Anterior cingulate cortex (tissue), 58 donors: ENCODE results near the gene GORAB.

ENCODE experiments used
- DNase-seq, 58 donors: peaks; one replicate each; lab custom pipeline; 2025; lab: John Stamatoyannopoulos, UW

GORAB gene

DNA sequence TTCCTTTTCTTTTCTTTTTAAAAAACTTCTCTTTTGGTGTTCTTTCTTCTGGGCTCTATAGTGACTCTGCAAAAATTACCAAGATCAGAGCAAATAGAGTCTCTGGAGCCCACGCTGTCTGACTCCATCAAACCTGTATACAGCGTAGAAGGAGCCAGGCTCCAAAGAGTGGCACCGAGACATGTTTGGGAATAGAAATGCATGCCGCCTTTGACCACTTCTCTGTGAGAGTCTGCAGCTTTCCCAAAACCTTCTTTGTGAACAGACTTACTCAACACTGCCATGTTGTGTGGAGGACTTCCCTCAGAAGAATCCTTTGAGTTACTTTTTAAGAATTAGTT, 55.3 kb downstream of the GORAB start:
- DNase-seq = peak in 8 of 58 donors; percentile 1 to 49 (median 18)

DNA sequence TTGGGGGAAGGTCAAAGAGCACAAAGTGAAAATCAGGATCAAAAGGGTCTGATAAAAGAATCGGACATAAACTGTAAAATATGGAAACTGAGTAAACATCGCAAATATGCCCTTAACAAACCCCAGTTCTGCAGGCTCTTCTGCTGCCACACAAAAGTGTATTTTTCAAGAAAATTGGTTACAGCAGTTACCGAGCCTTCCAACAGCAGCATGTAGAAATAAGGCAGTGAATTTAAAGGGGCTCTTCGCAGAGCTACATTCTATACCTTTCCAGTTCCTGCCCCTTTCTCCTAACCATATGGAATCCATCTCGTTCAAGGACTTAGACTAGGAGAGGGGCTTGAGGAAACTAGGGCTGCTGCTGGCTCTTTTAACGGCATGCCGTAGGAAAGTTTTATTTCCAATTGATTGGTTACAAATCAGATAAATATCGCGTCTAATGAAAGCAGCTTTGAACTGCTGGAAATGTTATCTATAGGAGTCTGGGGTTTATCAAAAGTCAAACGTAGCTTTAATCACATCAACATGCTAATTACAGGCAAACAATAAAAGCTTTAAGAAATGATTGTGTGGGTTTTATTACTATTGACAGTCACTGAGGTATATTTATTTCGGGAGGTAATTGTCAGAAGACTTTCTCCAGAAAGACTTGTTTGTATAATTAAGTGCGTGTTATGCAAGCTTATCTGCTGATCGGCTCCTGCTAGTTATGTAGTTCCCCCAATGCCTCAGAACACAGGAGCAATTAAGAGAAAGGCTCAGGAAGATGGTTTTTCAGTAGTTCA, 59.1 kb downstream of the GORAB start:
- no peak for DNase-seq

DNA sequence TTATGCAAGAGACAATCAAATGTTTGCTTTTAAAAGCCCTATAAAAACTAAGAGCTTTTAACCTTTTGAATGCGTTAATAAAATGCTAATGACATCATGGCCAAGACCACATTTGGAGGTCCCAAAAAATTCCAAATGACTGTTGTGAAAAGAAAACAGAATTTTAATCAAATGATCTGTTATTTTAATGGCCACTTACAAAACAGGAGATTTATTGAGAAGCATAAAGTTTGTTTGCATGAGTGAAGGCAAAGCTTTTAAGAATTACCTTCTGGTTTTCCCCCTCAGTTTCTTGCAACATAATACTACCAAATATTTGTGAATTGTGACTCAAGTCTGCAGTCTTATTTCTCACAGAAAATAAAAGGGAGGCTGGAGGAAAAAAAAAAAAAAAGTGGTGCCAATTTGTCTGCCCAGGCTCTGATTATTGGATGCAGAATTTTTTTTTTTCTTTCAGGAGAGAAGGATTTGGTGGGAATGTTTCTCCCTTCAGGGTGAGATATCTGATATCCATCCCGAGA, 60.7 kb downstream of the GORAB start:
- no peak for DNase-seq

DNA sequence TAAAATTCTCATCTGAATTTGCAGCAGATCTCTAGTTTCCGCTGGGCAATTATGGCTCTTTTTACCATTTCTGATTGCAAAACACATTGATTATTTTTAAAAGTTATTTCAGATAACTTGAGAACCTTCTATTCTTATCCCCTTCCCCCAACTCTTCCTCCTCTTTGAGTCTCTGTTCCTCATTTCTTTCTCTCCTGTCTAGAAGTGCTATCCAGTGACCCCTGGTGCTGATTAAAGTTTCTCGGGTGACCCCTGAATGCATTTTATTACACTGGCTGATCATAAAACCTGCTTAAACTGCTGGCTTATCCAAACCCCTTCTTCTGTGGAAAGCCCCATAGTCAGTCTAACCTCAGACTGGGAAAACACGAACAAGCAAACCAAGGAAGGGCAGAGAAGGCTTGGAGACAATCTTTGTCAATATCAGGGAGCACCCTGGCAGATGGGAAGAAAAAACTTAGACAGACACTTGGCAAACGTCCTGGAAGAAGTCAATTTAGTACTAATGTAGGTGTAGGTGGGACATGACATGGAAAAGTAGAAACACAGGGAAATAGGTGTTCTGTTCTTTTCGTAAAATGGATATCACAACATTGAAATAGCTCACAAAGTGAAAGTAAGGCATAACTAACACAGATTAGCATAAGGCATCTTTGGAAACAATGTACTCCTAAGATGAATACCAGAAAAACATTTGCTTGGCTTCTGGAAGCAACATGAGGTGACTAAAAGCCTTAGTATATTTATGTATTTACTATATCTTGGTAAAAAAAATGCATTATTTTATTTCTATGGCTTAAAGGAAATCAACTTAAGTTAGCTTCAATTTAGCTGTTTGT, 61.4 kb downstream of the GORAB start:
- DNase-seq = no peak

DNA sequence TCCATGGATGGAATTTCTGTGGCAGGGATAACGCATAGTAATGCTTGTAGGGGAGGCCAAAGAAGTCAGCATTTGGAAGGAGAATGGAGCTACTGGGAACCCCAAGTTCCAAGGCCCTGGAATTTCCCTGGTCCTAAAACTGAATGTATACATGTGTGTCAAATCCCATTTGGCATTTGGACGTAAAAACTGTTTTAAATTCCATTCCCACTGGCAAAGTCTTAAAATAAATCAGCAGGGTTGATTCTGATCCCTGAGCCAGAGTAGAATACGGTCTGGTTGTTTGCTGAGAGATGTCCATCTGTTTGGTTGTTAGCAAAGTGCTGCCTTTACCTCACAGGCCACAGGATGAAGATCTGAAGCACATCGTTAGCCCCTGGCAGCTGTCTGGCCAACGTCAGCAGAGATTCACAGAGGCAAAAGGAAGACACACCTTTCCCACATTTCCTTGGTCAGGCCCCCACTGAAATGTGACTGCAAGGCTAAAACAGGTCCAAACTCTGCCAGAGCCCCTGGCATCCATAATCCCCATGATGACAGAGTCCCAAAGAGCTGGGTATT, 62.2 kb downstream of the GORAB start:
- no peak for DNase-seq

DNA sequence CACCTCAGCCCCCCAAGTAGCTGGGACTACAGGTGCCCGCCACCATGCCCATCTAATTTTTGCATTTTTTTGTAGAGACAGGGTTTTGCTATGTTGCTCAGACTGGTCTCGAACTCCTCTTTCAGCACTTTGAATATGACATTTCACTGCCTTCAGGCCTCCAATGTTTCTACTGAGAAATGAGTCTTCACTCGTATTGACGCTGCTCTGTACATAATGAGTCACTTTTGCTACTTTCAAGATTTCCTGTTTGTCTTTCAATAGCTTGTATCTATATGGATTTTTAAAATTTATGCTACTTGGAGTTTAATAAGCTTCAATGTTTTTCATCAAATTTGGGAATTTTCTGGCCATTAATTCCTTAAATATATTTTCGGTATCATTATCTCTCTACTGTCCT, 64.7 kb downstream of the GORAB start:
- DNase-seq = no peak

DNA sequence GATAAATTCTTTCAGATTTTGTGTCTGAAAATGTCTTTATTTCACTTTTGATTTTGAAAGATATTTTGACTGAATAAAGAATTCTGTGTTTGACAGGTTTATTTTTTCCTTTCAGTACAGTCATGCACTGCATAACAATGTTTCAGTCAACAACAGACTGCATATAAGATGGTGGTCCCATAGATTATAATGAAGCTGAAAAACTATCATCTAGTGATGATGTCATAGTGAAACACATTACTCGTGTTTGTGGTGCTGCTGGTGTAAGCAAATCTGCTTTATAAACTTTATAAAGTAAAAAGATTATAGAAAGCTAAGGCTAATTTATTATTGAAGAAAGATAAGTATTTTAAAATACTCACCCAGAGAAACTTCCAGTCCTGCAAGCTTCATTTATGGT, 66.7 kb downstream of the GORAB start:
- DNase-seq = no peak

DNA sequence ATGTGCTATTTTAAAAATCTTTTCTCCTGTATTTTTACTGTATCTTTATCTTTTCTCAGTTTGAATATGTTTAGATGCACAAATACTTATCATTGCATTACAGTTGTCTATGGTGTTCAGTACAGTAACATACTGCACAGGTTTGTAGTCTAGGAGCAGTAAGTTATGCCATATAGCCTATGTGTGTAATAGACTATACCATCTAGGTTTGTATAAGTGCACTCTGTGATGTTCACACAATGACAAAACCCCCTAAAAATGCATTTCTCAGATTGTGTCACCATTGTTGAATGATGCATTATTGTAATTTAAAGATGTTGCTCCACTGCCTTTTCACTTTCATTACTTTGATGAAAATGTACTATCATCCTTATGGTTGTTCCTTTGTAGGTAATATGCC, 67.1 kb downstream of the GORAB start:
- DNase-seq = no peak

DNA sequence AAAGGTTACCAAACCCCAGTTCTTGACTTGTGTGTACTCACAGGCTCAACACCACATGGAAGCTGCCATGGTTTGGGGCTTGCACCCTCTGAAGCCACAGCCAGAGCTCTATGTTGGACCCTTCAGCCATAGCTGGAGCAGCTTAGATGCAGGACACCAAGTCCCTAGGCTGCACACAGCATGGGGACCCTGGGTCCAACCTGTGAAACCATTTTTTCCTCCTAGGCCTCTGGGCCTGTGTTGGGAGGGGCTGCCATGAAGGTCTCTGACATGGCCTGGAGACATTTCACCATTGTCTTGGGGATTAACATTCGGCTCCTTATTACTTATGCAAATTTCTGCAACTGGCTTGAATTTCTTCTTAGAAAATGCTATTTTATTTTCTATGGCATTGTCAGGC, 69.9 kb downstream of the GORAB start:
- DNase-seq = no peak
